Transverse colon (tissue), 4 donors: ENCODE results near the gene TNNC2. TPM values are rescaled to one million over a fixed set of nuclear protein-coding genes. Genes with fewer than 3 reads are reported as not detected.

Source experiments
- DNase-seq: peaks from one replicate; pipeline ENCODE4 v3.0.0-alpha.2; 2019
- H3K27ac ChIP-seq, 4 donors: fragments of 200-600 bp; sonication (generic); 2 replicates each; pipeline ENCODE4 v1.5.1; 2016 to 2018; ENCODE audit warnings: inconsistent platforms in 4 of 4
- H3K27me3 ChIP-seq: fragments of 200-600 bp; sonication (generic); 2 replicates; pipeline ENCODE4 v1.5.1; 2017; ENCODE audit warnings: inconsistent platforms
- H3K36me3 ChIP-seq, 4 donors: fragments of 200-600 bp; sonication (generic); 2 replicates each; pipeline ENCODE4 v1.5.1; 2017 to 2019; ENCODE audit warnings: inconsistent platforms in 4 of 4
- H3K4me1 ChIP-seq, 4 donors: fragments of 200-600 bp; sonication (generic); 2 replicates each; pipeline ENCODE4 v1.5.1; 2017 to 2020; ENCODE audit warnings: inconsistent platforms in 4 of 4
- H3K4me3 ChIP-seq, 4 donors: fragments of 200-600 bp; sonication (generic); 1 replicate in 1 of 4; 2 replicates in 3 of 4; pipeline versions ENCODE4 v1.5.1 to v1.6.1; 2017 to 2019; ENCODE audit warnings: inconsistent platforms in 4 of 4
- H3K9me3 ChIP-seq, 2 donors: fragments of 200-600 bp; sonication (generic); 2 replicates each; pipeline ENCODE4 v1.5.1; 2017 to 2019; ENCODE audit warnings: inconsistent platforms in 2 of 2
- CTCF ChIP-seq, 5 experiments: fragments of 200-600 bp in 3 of 5; fragments of 450-650 bp in 2 of 5; sonication (generic) in 3 of 5; IDR thresholded peaks; 1 replicate in 2 of 5; 2 replicates in 3 of 5; pipeline ENCODE4 v1.5.1; 2016 to 2017; ENCODE audit warnings: antibody characterized with exemption in 5 of 5, inconsistent platforms in 3 of 5, mild to moderate bottlenecking in 2 of 5, moderate library complexity in 1 of 5
- EP300 ChIP-seq: sonication (generic); formaldehyde crosslinking; IDR thresholded peaks from one replicate; pipeline ENCODE4 v1.6.1; 2017; ENCODE audit warnings: antibody characterized with exemption, low read depth
- POLR2A ChIP-seq: fragments of 450-650 bp; IDR thresholded peaks from one replicate; pipeline ENCODE4 v1.6.1; 2016; ENCODE audit warnings: antibody characterized with exemption, mild to moderate bottlenecking, moderate library complexity
- POLR2AphosphoS5 ChIP-seq, 3 donors: sonication (generic); formaldehyde crosslinking; IDR thresholded peaks; one replicate each; pipeline ENCODE4 v1.6.1; 2016; ENCODE audit warnings: antibody characterized with exemption in 3 of 3
- WGBS, 2 donors: methylation state at CpG; one replicate each; pipeline ENCODE4 v1.1.5; 2018; ENCODE audit warnings: low coverage in 1 of 2; 5-methylcytosine and 5-hydroxymethylcytosine counted together
- in situ Hi-C, 4 donors: fragments of 200-750 bp; cut with MboI; loops; one replicate each; pipeline versions ENCODE4 v1.15.0 to v1.15.1; 2017; ENCODE audit warnings: low sequenced_read_pairs in 3 of 4, low pct_ligation_motif_present in 1 of 4, low pct_unique_long_range_greater_than_20kb in 1 of 4
- intact Hi-C: fragments of 100-400 bp; cut with DNase I; formaldehyde crosslinking; loops from one replicate; pipeline ENCODE4 v1.15.1; 2023; ENCODE audit warnings: low total_unique reads
- total RNA-seq, 4 donors: library from RNA; depleted of rRNA; stranded (reverse); fragments of >200 nt; gene quantifications; one replicate each; pipeline ENCODE4 v1.1.0, GENCODE V29; 2016

Gene TNNC2
- total RNA-seq, 4 donors from 2014 or later = 3.5 to 36.3 (median 4.6) TPM; not detected in 1

GRCh38 chr20:45819466-45819865 lies 7.6 kb downstream of the TNNC2 start:
- in situ Hi-C loops (loop anchor here in 1 of 4 donors (25.0 kb wide), 1 partner anchor 143 kb away; the partner anchor contains the start of gene ZNF335), intact Hi-C loops (no loop called here)
- no peak for DNase-seq
- WGBS, 2 donors = 94% methylated on average over 4 of the region's 4 CpGs
- Histone ChIP-seq H3K4me3 (no peak overlapping the region), H3K4me1 (peaks cover 4 to 35% (median 29%) of the 10 kb centered on the region in 4 donors), H3K27ac (no peak overlapping the region), H3K36me3 (no peaks in the 10 kb centered on the region), H3K9me3 (no peaks in the 10 kb centered on the region), H3K27me3 (peaks cover 13% of the 10 kb centered on the region)
- TF ChIP-seq CTCF (IDR thresholded peaks at IDR 0.05) (no peak), POLR2A (no peak), POLR2AphosphoS5 (IDR thresholded peaks at IDR 0.05) (no peak), EP300 (no peak)

GRCh38 chr20:45818239-45818638 lies 8.9 kb downstream of the TNNC2 start:
- Histone ChIP-seq H3K36me3 (no peaks in the 10 kb centered on the region), H3K9me3 (no peaks in the 10 kb centered on the region), H3K27ac (no peak overlapping the region), H3K4me3 (no peak overlapping the region), H3K27me3 (peaks cover 4% of the 10 kb centered on the region), H3K4me1 (peaks cover 0 to 28% (median 23%) of the 10 kb centered on the region in 4 donors)
- in situ Hi-C loops (loop anchor here in 1 of 4 donors (25.0 kb wide), 1 partner anchor 144 kb away; the partner anchor contains the start of gene ZNF335), intact Hi-C loops (no loop called here)
- no peak for TF ChIP-seq EP300
- TF ChIP-seq POLR2AphosphoS5 (IDR thresholded peaks at IDR 0.05) = no peak
- TF ChIP-seq CTCF (IDR thresholded peaks at IDR 0.05) = no peak
- TF ChIP-seq POLR2A = no peak
- WGBS, 2 donors = 79 to 86% methylated on average over 3 of the region's 3 CpGs
- DNase-seq = no peak

- no peaks in the 10 kb centered on the region for H3K36me3 ChIP-seq
- no peak overlapping the region for H3K27ac ChIP-seq
- intact Hi-C loops (no loop called here), in situ Hi-C loops (loop anchor here in 1 of 4 donors (25.0 kb wide), 1 partner anchor 145 kb away; the partner anchor contains the start of gene ZNF335)
- H3K4me1 ChIP-seq = peaks cover 6 to 28% (median 22%) of the 10 kb centered on the region in 4 donors
- no peaks in the 10 kb centered on the region for H3K9me3 ChIP-seq
- no peaks in the 10 kb centered on the region for H3K27me3 ChIP-seq
- no peak for DNase-seq
- WGBS, 2 donors = 53 to 81% methylated on average over 6 to 8 of the region's 9 CpGs
- TF ChIP-seq POLR2AphosphoS5 (IDR thresholded peaks at IDR 0.05) (no peak), EP300 (no peak), CTCF (IDR thresholded peaks at IDR 0.05) (no peak), POLR2A (no peak)
- H3K4me3 ChIP-seq = no peak overlapping the region
Observed at GRCh38 chr20:45817376-45818194, 9.5 kb downstream of the TNNC2 start.

- 84 to 90% methylated on average over 2 to 3 of the region's 3 CpGs for WGBS, 2 donors
- H3K9me3 ChIP-seq = no peaks in the 10 kb centered on the region
- TF ChIP-seq EP300 = no peak
- TF ChIP-seq POLR2A = no peak
- no peak for TF ChIP-seq POLR2AphosphoS5 (IDR thresholded peaks at IDR 0.05)
- TF ChIP-seq CTCF (IDR thresholded peaks at IDR 0.05) = no peak
Observed at GRCh38 chr20:45816951-45817350, 10.2 kb downstream of the TNNC2 start.

More at GRCh38 chr20:45816951-45817350, 10.2 kb downstream of the TNNC2 start:
- intact Hi-C loops (no loop called here), in situ Hi-C loops (loop anchor here in 1 of 4 donors (25.0 kb wide), 1 partner anchor 145 kb away; the partner anchor contains the start of gene ZNF335)
- H3K27me3 ChIP-seq = no peaks in the 10 kb centered on the region
- peaks cover 6 to 26% (median 20%) of the 10 kb centered on the region in 4 donors for H3K4me1 ChIP-seq
- DNase-seq = no peak
- H3K27ac ChIP-seq = no peak overlapping the region
- H3K36me3 ChIP-seq = no peaks in the 10 kb centered on the region
- no peak overlapping the region for H3K4me3 ChIP-seq
